HT1080 (cell line): ENCODE data around the gene DOCK7. TPM values are rescaled to one million over a fixed set of nuclear protein-coding genes. Genes with fewer than 3 reads are reported as not detected.

Experiments used
- DNase-seq: peaks from one replicate; pipeline ENCODE4 v3.0.0-alpha.2; 2015; ENCODE audit warnings: low read depth
- small RNA-seq: library from RNA; depleted of rRNA; stranded (forward); fragments of <200 nt; gene quantifications from one replicate; pipeline ENCODE3, GENCODE V24; 2014
- total RNA-seq: library from RNA; depleted of rRNA; stranded (reverse); fragments of >200 nt; shearing (Covaris generic); gene quantifications from 2 replicates; pipeline ENCODE4 v1.2.3, GENCODE V29; 2014; rRNA removed

Gene DOCK7
- total RNA-seq, 1 experiment from 2014 or later = 47.4 TPM

DNA sequence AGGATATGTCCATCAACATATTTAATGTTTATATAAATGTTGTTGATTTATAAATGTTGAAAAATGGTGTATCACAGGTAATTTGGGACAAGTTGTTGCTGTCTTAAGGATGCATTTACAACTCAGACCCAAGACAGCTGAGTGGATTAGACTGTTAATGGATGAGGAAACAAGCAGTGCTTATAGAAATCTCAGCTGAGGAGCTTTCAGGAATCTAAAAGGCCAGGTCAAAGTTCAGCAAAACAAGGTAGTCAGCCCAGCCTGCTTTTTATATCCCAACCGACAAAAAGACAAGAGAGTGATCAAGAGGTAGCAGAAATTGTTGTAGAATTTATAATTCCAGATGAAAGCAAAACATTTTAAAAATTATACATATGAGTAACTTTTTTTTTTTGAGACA, 268.0 kb downstream of the DOCK7 start:
- DNase-seq = no peak

DNA sequence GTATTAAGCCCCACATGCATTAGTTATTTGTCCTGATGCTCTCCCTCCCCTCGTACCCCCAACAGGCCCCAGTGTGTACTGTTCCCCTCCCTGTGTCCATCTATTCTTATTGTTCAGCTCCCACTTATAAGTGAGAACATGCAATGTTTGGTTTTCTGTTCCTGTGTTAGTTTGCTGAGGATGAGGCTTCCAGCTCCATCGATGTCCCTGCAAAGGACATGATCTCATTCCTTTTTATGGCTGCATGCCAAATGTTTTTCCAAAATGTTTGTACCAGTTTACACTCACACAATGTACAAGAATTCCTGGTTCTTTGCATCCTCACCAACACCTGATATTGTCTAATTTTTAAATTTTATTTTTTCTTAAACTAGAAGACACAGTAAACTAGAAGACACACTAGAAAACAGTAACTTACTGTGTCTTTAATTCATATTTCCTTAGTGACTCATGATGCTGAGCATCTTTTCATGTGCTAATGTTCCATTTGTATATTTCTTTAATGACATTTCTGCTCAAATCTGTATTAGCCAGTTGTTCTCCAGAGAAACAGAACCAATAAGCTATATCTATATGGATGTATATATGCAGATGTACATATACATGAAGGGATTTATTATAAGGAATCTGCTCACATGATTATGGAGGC, 270.7 kb downstream of the DOCK7 start:
- no peak for DNase-seq

DNA sequence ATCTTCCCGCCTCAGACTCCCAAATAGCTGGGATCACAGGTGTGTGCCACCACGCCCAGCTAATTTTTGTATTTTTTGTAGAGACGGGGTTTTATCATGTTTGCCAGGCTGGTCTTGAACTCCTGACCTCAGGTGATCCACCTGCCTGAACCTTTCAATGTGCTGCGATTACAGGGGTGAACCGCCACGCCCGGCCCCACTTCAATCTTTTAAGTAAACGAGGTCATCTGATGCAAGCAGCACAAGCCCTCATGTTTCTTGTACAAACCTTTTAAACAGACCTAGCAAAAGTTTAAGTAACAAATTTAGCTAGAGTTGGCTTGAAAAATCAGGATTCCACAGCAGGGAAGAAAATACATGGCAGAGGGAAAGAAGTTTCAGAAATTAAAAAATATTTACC, 272.5 kb downstream of the DOCK7 start:
- no peak for DNase-seq

DNA sequence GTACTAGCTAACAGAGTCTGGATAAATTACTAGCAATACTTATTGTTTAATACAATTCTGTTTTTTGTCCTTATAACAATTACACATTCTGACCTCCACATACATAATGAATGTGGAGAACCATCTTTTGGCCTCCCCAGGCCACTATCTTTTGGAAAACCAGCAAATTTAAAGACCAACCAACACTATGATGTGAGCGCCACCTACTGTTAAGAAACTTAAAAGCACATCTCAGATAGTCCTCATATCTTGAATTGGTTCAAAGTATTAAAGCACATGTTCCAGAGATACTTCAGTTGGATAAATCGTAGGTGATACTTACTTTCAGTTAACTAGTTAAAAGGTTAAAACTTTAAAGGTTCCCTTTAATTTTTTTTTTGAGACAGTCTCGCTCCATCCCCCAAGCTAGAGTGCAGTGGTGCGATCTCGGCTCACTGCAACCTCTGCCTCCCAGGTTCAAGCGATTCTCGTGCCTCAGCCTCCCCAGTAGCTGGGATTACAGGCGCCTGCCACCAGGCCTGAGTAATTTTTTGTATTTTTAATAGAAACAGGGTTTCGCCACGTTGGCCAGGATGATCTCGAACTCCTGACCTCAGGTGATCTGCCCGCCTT, 280.7 kb downstream of the DOCK7 start:
- DNase-seq = peak; percentile 36

DNA sequence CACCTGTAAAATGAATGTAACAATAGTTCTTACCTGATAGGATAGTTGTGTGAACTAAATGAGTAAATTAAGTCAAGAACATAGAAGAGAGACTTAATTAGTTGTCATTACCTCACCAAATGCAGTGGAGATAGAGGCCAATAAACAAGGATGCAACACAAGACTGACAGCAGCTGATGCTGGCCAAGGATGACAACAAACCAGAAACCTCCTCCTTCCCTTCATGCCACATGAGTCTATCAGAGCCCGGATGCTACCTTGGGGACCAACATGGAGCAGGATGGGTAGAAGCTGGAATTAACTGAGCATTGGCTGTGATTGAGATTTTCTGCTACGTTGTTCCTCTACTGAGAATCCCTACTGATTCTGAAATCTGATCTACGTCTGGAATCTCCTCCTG, 281.6 kb downstream of the DOCK7 start:
- no peak for DNase-seq

DNA sequence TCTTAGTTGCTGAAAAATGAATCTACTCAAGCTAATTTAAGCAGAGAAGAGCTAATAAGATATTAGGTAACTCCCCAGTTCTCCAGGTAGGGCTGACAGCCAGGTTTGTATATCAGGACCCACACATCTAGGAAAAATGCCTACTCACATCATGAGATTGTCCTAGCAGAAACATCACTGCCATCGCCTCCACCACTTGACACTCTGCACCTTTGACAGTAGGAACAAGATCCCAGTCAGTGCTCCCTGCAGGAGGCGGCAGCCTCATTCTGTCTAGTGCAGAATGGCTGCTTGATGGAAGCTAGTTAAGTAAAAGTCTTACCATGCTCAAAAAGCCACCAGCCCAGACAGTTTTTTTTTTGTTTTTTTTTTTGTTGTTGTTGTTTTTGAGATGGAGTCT, 282.9 kb downstream of the DOCK7 start:
- DNase-seq = no peak

Small RNAs within 50 kb of the gene (small RNA-seq; reads per million reads assigned to genes)
- gene AL451044.1 = not detected

Other genes starting within 250 kb of the DOCK7 start
- not detected in 2 replicates for gene ANGPTL3, start 90.9 kb downstream of the DOCK7 start, total RNA-seq
- 7.8 and 8.4 TPM in 2 replicates for gene ATG4C, start 95.7 kb upstream of the DOCK7 start, total RNA-seq